Immature natural killer cell (primary cell): ENCODE measurements around the gene BNC2. TPM values are rescaled to one million over a fixed set of nuclear protein-coding genes. Genes with fewer than 3 reads are reported as not detected.

Source experiments
- DNase-seq, 3 donors: peaks; one replicate each; pipeline ENCODE4 v3.0.0; 2022; ENCODE audit warnings: mixed read lengths in 1 of 3
- H3K27ac Mint-ChIP-seq, 6 donors: one replicate each; pipeline ENCODE4 v1.8.0; 2020; ENCODE audit warnings: mixed read lengths in 6 of 6, mild to moderate bottlenecking in 5 of 6, inconsistent platforms in 4 of 6, moderate library complexity in 3 of 6
- H3K27me3 Mint-ChIP-seq, 3 donors: one replicate each; pipeline ENCODE4 v1.8.0; 2020 to 2021; ENCODE audit warnings: low read depth in 3 of 3, mild to moderate bottlenecking in 3 of 3, mixed read lengths in 3 of 3, moderate library complexity in 3 of 3, inconsistent platforms in 1 of 3
- H3K36me3 Mint-ChIP-seq, 3 donors: one replicate each; pipeline ENCODE4 v1.8.0; 2020; ENCODE audit warnings: mixed read lengths in 3 of 3, inconsistent platforms in 2 of 3, mild to moderate bottlenecking in 2 of 3
- H3K4me1 Mint-ChIP-seq, 2 donors: one replicate each; pipeline ENCODE4 v1.8.0; 2020; ENCODE audit warnings: inconsistent platforms in 2 of 2, mild to moderate bottlenecking in 2 of 2, mixed read lengths in 2 of 2, moderate library complexity in 1 of 2
- H3K4me3 Mint-ChIP-seq, 5 donors: one replicate each; pipeline ENCODE4 v1.8.0; 2020; ENCODE audit warnings: mild to moderate bottlenecking in 5 of 5, mixed read lengths in 5 of 5, inconsistent platforms in 3 of 5, moderate library complexity in 3 of 5
- H3K9me3 Mint-ChIP-seq, 6 donors: one replicate each; pipeline ENCODE4 v1.8.0; 2020; ENCODE audit warnings: mild to moderate bottlenecking in 6 of 6, mixed read lengths in 6 of 6, inconsistent platforms in 4 of 6, moderate library complexity in 3 of 6
- polyA plus RNA-seq, 3 donors: library from polyadenylated mRNA; unstranded; fragments of 300-500 nt; fragmentation: Illumina TruSeq; gene quantifications; one replicate each; pipeline ENCODE4 v1.2.3, GENCODE V29; 2021

Gene BNC2
- polyA plus RNA-seq, 3 donors from 2014 or later: 6.5 to 11.0 (median 7.7) TPM

GRCh38 chr9:16417749-16418148 is 452.7 kb downstream of the BNC2 start:
- Mint-ChIP-seq H3K9me3 (peaks cover 0 to 2% (median 0%) of the 10 kb centered on the region in 6 donors), H3K4me3 (peak overlapping the region in 3 of 5 donors; percentile 28 to 64 (median 57)), H3K4me1 (peaks cover 31 to 33% of the 10 kb centered on the region in 2 donors), H3K36me3 (peaks cover 6 to 21% (median 8%) of the 10 kb centered on the region in 3 donors), H3K27ac (peak overlapping the region in 1 of 6 donors; percentile 49), H3K27me3 (peaks cover 4 to 6% (median 5%) of the 10 kb centered on the region in 3 donors)
- DNase-seq: peak in 1 of 3 donors; percentile 6

- Mint-ChIP-seq H3K4me3 (peak overlapping the region in 4 of 5 donors; percentile 4 to 64 (median 42)), H3K36me3 (peaks cover 6 to 21% (median 8%) of the 10 kb centered on the region in 3 donors), H3K4me1 (peaks cover 25 to 29% of the 10 kb centered on the region in 2 donors)
Measured at GRCh38 chr9:16417161-16417560, 453.3 kb downstream of the BNC2 start.

GRCh38 chr9:16414451-16414850 is 456.0 kb downstream of the BNC2 start:
- peaks cover 18 to 19% of the 10 kb centered on the region in 2 donors for H3K4me1 Mint-ChIP-seq
- H3K27ac Mint-ChIP-seq: no peak overlapping the region
- H3K4me3 Mint-ChIP-seq: no peak overlapping the region
- H3K36me3 Mint-ChIP-seq: peaks cover 6 to 16% (median 8%) of the 10 kb centered on the region in 3 donors
- no peaks in the 10 kb centered on the region for H3K9me3 Mint-ChIP-seq
- peaks cover 3 to 6% (median 4%) of the 10 kb centered on the region in 3 donors for H3K27me3 Mint-ChIP-seq
- DNase-seq: no peak

More at GRCh38 chr9:16417161-16417560, 453.3 kb downstream of the BNC2 start:
- peak overlapping the region in 1 of 6 donors; percentile 49 for H3K27ac Mint-ChIP-seq
- peak; percentile 16 to 44 (median 26) for DNase-seq
- peaks cover 4 to 6% (median 5%) of the 10 kb centered on the region in 3 donors for H3K27me3 Mint-ChIP-seq
- peaks cover 0 to 2% (median 0%) of the 10 kb centered on the region in 6 donors for H3K9me3 Mint-ChIP-seq

GRCh38 chr9:16413509-16414016 is 456.9 kb downstream of the BNC2 start:
- Mint-ChIP-seq H3K9me3 (peaks cover 0 to 2% (median 0%) of the 10 kb centered on the region in 6 donors), H3K27me3 (peaks cover 0 to 7% (median 3%) of the 10 kb centered on the region in 3 donors), H3K4me3 (no peak overlapping the region), H3K27ac (no peak overlapping the region), H3K36me3 (peaks cover 3 to 9% (median 4%) of the 10 kb centered on the region in 3 donors), H3K4me1 (peaks cover 17 to 18% of the 10 kb centered on the region in 2 donors)
- DNase-seq: no peak

- peaks cover 0 to 2% (median 0%) of the 10 kb centered on the region in 6 donors for H3K9me3 Mint-ChIP-seq
- peaks cover 14 to 16% of the 10 kb centered on the region in 2 donors for H3K4me1 Mint-ChIP-seq
- H3K27ac Mint-ChIP-seq: no peak overlapping the region
- DNase-seq: no peak
- peaks cover 0 to 11% (median 6%) of the 10 kb centered on the region in 3 donors for H3K27me3 Mint-ChIP-seq
- no peak overlapping the region for H3K4me3 Mint-ChIP-seq
- peaks cover 0 to 4% (median 0%) of the 10 kb centered on the region in 3 donors for H3K36me3 Mint-ChIP-seq
Measured at GRCh38 chr9:16412740-16413139, 457.7 kb downstream of the BNC2 start.

GRCh38 chr9:16411311-16411710 is 459.2 kb downstream of the BNC2 start:
- Mint-ChIP-seq H3K4me1 (peaks cover 0 to 2% of the 10 kb centered on the region in 2 donors), H3K9me3 (peaks cover 0 to 2% (median 0%) of the 10 kb centered on the region in 6 donors), H3K4me3 (no peak overlapping the region), H3K27ac (no peak overlapping the region), H3K36me3 (peaks cover 0 to 4% (median 0%) of the 10 kb centered on the region in 3 donors), H3K27me3 (peaks cover 0 to 6% (median 5%) of the 10 kb centered on the region in 3 donors)
- no peak for DNase-seq

GRCh38 chr9:16410601-16411280 is 459.7 kb downstream of the BNC2 start:
- Mint-ChIP-seq H3K4me1 (no peaks in the 10 kb centered on the region), H3K4me3 (no peak overlapping the region), H3K9me3 (peaks cover 0 to 2% (median 0%) of the 10 kb centered on the region in 6 donors), H3K36me3 (peaks cover 0 to 4% (median 0%) of the 10 kb centered on the region in 3 donors), H3K27me3 (peaks cover 0 to 6% (median 5%) of the 10 kb centered on the region in 3 donors), H3K27ac (no peak overlapping the region)
- DNase-seq: no peak

- Mint-ChIP-seq H3K27me3 (peaks cover 0 to 8% (median 6%) of the 10 kb centered on the region in 3 donors), H3K4me3 (no peak overlapping the region), H3K9me3 (peaks cover 0 to 2% (median 0%) of the 10 kb centered on the region in 6 donors), H3K36me3 (no peaks in the 10 kb centered on the region), H3K27ac (no peak overlapping the region), H3K4me1 (no peaks in the 10 kb centered on the region)
- no peak for DNase-seq
Measured at GRCh38 chr9:16407617-16408016, 462.9 kb downstream of the BNC2 start.

GRCh38 chr9:16406526-16407225 is 463.8 kb downstream of the BNC2 start:
- Mint-ChIP-seq H3K27ac (no peak overlapping the region), H3K9me3 (peaks cover 0 to 2% (median 0%) of the 10 kb centered on the region in 6 donors), H3K36me3 (no peaks in the 10 kb centered on the region), H3K27me3 (peaks cover 0 to 8% (median 6%) of the 10 kb centered on the region in 3 donors), H3K4me3 (no peak overlapping the region), H3K4me1 (no peaks in the 10 kb centered on the region)
- no peak for DNase-seq

GRCh38 chr9:16405421-16405820 is 465.0 kb downstream of the BNC2 start:
- H3K4me3 Mint-ChIP-seq: no peak overlapping the region
- no peaks in the 10 kb centered on the region for H3K36me3 Mint-ChIP-seq
- H3K4me1 Mint-ChIP-seq: no peaks in the 10 kb centered on the region
- DNase-seq: no peak
- H3K27me3 Mint-ChIP-seq: peaks cover 0 to 8% (median 4%) of the 10 kb centered on the region in 3 donors
- H3K9me3 Mint-ChIP-seq: peaks cover 0 to 2% (median 0%) of the 10 kb centered on the region in 6 donors
- no peak overlapping the region for H3K27ac Mint-ChIP-seq

- peaks cover 0 to 2% (median 0%) of the 10 kb centered on the region in 6 donors for H3K9me3 Mint-ChIP-seq
- no peak overlapping the region for H3K27ac Mint-ChIP-seq
- H3K27me3 Mint-ChIP-seq: peaks cover 0 to 4% (median 3%) of the 10 kb centered on the region in 3 donors
- no peak for DNase-seq
- H3K4me1 Mint-ChIP-seq: no peaks in the 10 kb centered on the region
- no peaks in the 10 kb centered on the region for H3K36me3 Mint-ChIP-seq
- no peak overlapping the region for H3K4me3 Mint-ChIP-seq
Measured at GRCh38 chr9:16401701-16402100, 468.8 kb downstream of the BNC2 start.

GRCh38 chr9:16398691-16399090 is 471.8 kb downstream of the BNC2 start:
- H3K4me1 Mint-ChIP-seq: no peaks in the 10 kb centered on the region
- H3K27me3 Mint-ChIP-seq: peaks cover 0 to 2% (median 1%) of the 10 kb centered on the region in 3 donors
- H3K4me3 Mint-ChIP-seq: no peak overlapping the region
- H3K27ac Mint-ChIP-seq: no peak overlapping the region
- peaks cover 0 to 5% (median 0%) of the 10 kb centered on the region in 6 donors for H3K9me3 Mint-ChIP-seq
- DNase-seq: no peak
- H3K36me3 Mint-ChIP-seq: peaks cover 0 to 3% (median 0%) of the 10 kb centered on the region in 3 donors

GRCh38 chr9:16396389-16396788 is 474.1 kb downstream of the BNC2 start:
- no peak for DNase-seq
- H3K4me3 Mint-ChIP-seq: no peak overlapping the region
- H3K27ac Mint-ChIP-seq: no peak overlapping the region
- H3K4me1 Mint-ChIP-seq: no peaks in the 10 kb centered on the region
- H3K9me3 Mint-ChIP-seq: peaks cover 0 to 5% (median 0%) of the 10 kb centered on the region in 6 donors
- H3K36me3 Mint-ChIP-seq: peaks cover 0 to 3% (median 0%) of the 10 kb centered on the region in 3 donors
- peaks cover 0 to 2% (median 1%) of the 10 kb centered on the region in 3 donors for H3K27me3 Mint-ChIP-seq
